GM12878 (cell line): ENCODE measurements around the gene MAD2L1BP. TPM values are rescaled to one million over a fixed set of nuclear protein-coding genes. Genes with fewer than 3 reads are reported as not detected.

Source experiments
- ATAC-seq: fragments of 200-7000 bp; cut with Tn5 transposase; 3 replicates; pipeline ENCODE4 v1.9.1; 2020; ENCODE audit warnings: mild to moderate bottlenecking, moderate library complexity
- BruUV-seq: library from RNA; stranded (reverse); fragments of 400-500 nt; replicated peaks from 2 replicates; lab custom pipeline; 2021; lab: Mats Ljungman, UMichigan
- CTCF ChIA-PET: fragments of 300-600 bp; sonication (Branson Sonifier 250); formaldehyde crosslinking; extraction: SDS; loops from one replicate; lab custom pipeline; 2021; ENCODE audit warnings: inconsistent platforms; lab: Yijun Ruan, JAX
- POLR2A ChIA-PET: fragments of 350-600 bp; formaldehyde crosslinking; extraction: SDS; loops from one replicate; lab custom pipeline; 2021; ENCODE audit warnings: inconsistent platforms; lab: Charles Lee
- RAD21 ChIA-PET: fragments of 300-600 bp; sonication (Branson Sonifier 250); formaldehyde crosslinking; loops from one replicate; lab custom pipeline; 2023; ENCODE audit warnings: antibody characterized with exemption; ENCODE audit not compliant: unreplicated experiment; lab: Charles Lee
- SMC1A ChIA-PET: fragments of 300-600 bp; sonication (Branson Sonifier 250); formaldehyde crosslinking; loops from one replicate; lab custom pipeline; 2023; ENCODE audit not compliant: unreplicated experiment, uncharacterized antibody; lab: Charles Lee
- DNase-seq: peaks from one replicate; pipeline ENCODE4 v3.0.0-alpha.2; 2011; ENCODE audit warnings: low read depth, low spot score
- FAIRE-seq: peaks from 3 replicates; lab custom pipeline; 2011; peaks lifted over from hg19 to GRCh38; lab: Jason Lieb, UNC
- H2AFZ ChIP-seq: 2 replicates; pipeline ENCODE4 v1.6.0; 2011; ENCODE audit warnings: low read depth, low read length, control low read depth; ENCODE audit not compliant: control insufficient read depth
- H3K27ac ChIP-seq: 2 replicates; pipeline ENCODE4 v1.5.1; 2011; ENCODE audit warnings: control low read depth; ENCODE audit not compliant: control insufficient read depth, insufficient read depth
- H3K27me3 ChIP-seq, 2 experiments: replicated peaks in 1 of 2; 2 replicates each; pipeline versions ENCODE4 v1.6.0 to v1.6.1; 2011; ENCODE audit warnings: low read length in 1 of 2; ENCODE audit not compliant: control insufficient read depth in 2 of 2, insufficient read depth in 2 of 2
- H3K36me3 ChIP-seq, 2 experiments: 2 replicates each; pipeline ENCODE4 v1.5.1; 2011; ENCODE audit warnings: low read length in 1 of 2; ENCODE audit not compliant: control insufficient read depth in 2 of 2, insufficient read depth in 2 of 2
- H3K4me1 ChIP-seq: 2 replicates; pipeline ENCODE4 v1.6.1; 2011; ENCODE audit warnings: mild to moderate bottlenecking, low read length, moderate library complexity, mixed read lengths; ENCODE audit not compliant: control insufficient read depth, insufficient read depth
- H3K4me2 ChIP-seq: 2 replicates; pipeline ENCODE4 v1.6.0; 2011; ENCODE audit warnings: control low read depth; ENCODE audit not compliant: control insufficient read depth, insufficient read depth
- H3K4me3 ChIP-seq: fragments of 200-600 bp; sonication (generic); 2 replicates; pipeline ENCODE4 v1.5.1; 2016
- H3K79me2 ChIP-seq: 2 replicates; pipeline ENCODE4 v1.6.0; 2011; ENCODE audit warnings: low read length; ENCODE audit not compliant: control insufficient read depth, insufficient read depth
- H3K9ac ChIP-seq: 2 replicates; pipeline ENCODE4 v1.8.0; 2011; ENCODE audit warnings: low read length, control low read depth, mixed read lengths; ENCODE audit not compliant: control insufficient read depth, insufficient read depth
- H3K9me3 ChIP-seq: replicated peaks from 3 replicates; pipeline ENCODE4 v1.5.1; 2011; ENCODE audit warnings: mild to moderate bottlenecking, low read length; ENCODE audit not compliant: control insufficient read depth, insufficient read depth
- H4K20me1 ChIP-seq: 2 replicates; pipeline ENCODE4 v1.6.0; 2011; ENCODE audit not compliant: control insufficient read depth, insufficient read depth
- ATF2 ChIP-seq: IDR thresholded peaks from 2 replicates; pipeline ENCODE4 v1.6.1; 2012; ENCODE audit warnings: low read length, inconsistent platforms
- IKZF1 ChIP-seq: fragments of 450-650 bp; conservative IDR thresholded peaks from 2 replicates; pipeline ENCODE4 v1.6.1; 2017; ENCODE audit warnings: antibody characterized with exemption, mild to moderate bottlenecking
- IKZF2 ChIP-seq, 2 experiments: fragments of 450-650 bp; IDR thresholded peaks; 2 replicates each; pipeline ENCODE4 v1.6.1; 2017; ENCODE audit warnings: mild to moderate bottlenecking in 2 of 2, moderate library complexity in 2 of 2
- KLF5 ChIP-seq: fragments of 450-650 bp; IDR thresholded peaks from 2 replicates; pipeline ENCODE4 v1.6.1; 2014; ENCODE audit warnings: mild to moderate bottlenecking; ENCODE audit not compliant: partially characterized antibody
- MEF2A ChIP-seq: IDR thresholded peaks from 2 replicates; pipeline ENCODE4 v1.6.1; 2011; ENCODE audit warnings: low read depth, mild to moderate bottlenecking, low read length, moderate library complexity; ENCODE audit not compliant: insufficient read depth
- POLR2A ChIP-seq: IDR thresholded peaks from 2 replicates; pipeline ENCODE4 v1.6.1; 2011; ENCODE audit warnings: low read depth, mild to moderate bottlenecking, low read length
- POLR2AphosphoS5 ChIP-seq: IDR thresholded peaks from 2 replicates; pipeline ENCODE4 v1.6.1; 2011; ENCODE audit warnings: mild to moderate bottlenecking, low read length, inconsistent platforms
- ZNF687 ChIP-seq: fragments of 450-650 bp; IDR thresholded peaks from 2 replicates; pipeline ENCODE4 v1.6.1; 2017; ENCODE audit warnings: mild to moderate bottlenecking, moderate library complexity
- WGBS: methylation state at CpG from one replicate; pipeline ENCODE4 v1.1.6; 2016; ENCODE audit warnings: low lambda C conversion rate; ENCODE audit not compliant: insufficient replicate concordance, insufficient coverage; ENCODE audit errors: missing lambda C conversion rate; 5-methylcytosine and 5-hydroxymethylcytosine counted together
- in situ Hi-C: fragments of 300-500 bp; cut with MboI; formaldehyde crosslinking; loops from 9 replicates; pipeline ENCODE4 v1.14.3; 2018; ENCODE audit warnings: mixed read lengths
- intact Hi-C: fragments of 100-400 bp; cut with micrococcal nuclease; formaldehyde crosslinking; loops from one replicate; pipeline ENCODE4 v1.14.2; 2022; ENCODE audit not compliant: unreplicated experiment
- polyA plus RNA-seq, 11 experiments: library from polyadenylated mRNA; depleted of rRNA in 4 of 11; unstranded in 6 of 11; stranded (reverse) in 5 of 11; fragments of >200 nt; fragmentation: Nextera tagmentation in 4 of 11; fragmentation: Illumina TruSeq in 1 of 11; extraction: Ambion mirVana in 4 of 11; extraction: Trizol in 1 of 11; gene quantifications; 1 replicate in 1 of 11; 2 replicates in 10 of 11; pipeline versions ENCODE4 v1.2.1 to v1.2.3, GENCODE V29; 2011 to 2016; ENCODE audit warnings: inconsistent platforms in 2 of 11, missing spikeins in 2 of 11, low read depth in 1 of 11
- total RNA-seq, 4 experiments: library from RNA; depleted of rRNA in 3 of 4; stranded (reverse); fragments of >200 nt in 3 of 4; fragmentation: Illumina TruSeq in 1 of 4; extraction: Trizol in 1 of 4; gene quantifications; 2 replicates each; pipeline versions ENCODE4 v1.2.1 to v1.2.3, GENCODE V29; 2013 to 2021

Gene MAD2L1BP
- total and polyA plus RNA-seq, 10 of the 15 experiments (the other 5 are each of a cell fraction or from before 2014, with no cell fraction given), result 39.2 to 155 (median 60.3) TPM

- RAD21 ChIA-PET, result interaction anchor here (1.0 to 7.8 kb wide), 6 partner anchors 33 to 410 kb away, joined by 3 to 79 read pairs (median 4); partner anchors contain the start of gene VEGFA
- TF ChIP-seq POLR2A, result 0 out of 2 replicates have a peak, but pooled peaks have one; percentile 24
- TF ChIP-seq IKZF2 (IDR thresholded peaks at IDR 0.05), result peak in 1 of 2 experiments; percentile 17; a peak in 1 of 4 replicates
- 0 out of 2 replicates have a peak, but pooled peaks have one; percentile 7 for TF ChIP-seq POLR2AphosphoS5
- TF ChIP-seq MEF2A, result no peak
- TF ChIP-seq, all 136 proteins: peak for 3
- 85% methylated on average over 6 of the region's 6 CpGs for WGBS
- Histone ChIP-seq H3K36me3 (peaks cover 11 to 31% of the 10 kb centered on the region in 2 experiments), H3K4me1 (peaks cover 34% of the 10 kb centered on the region), H3K79me2 (no peaks in the 10 kb centered on the region), H3K27ac (no peak overlapping the region; the same call in none of the 2 replicates), H3K4me3 (no peak overlapping the region), H3K9me3 (no peaks in the 10 kb centered on the region), H4K20me1 (no peaks in the 10 kb centered on the region), H3K4me2 (no peak overlapping the region), H2AFZ (no peak overlapping the region), H3K9ac (no peak overlapping the region), H3K27me3 (no peaks in the 10 kb centered on the region)
- no peak for DNase-seq
- CTCF ChIA-PET, result interaction anchor here (0.6 to 7.6 kb wide), 19 partner anchors 9 to 409 kb away, joined by 3 to 50 read pairs (median 4); partner anchors contain the start of genes VEGFA and XPO5
- no TSS peak for BruUV-seq
- no peak for FAIRE-seq
- SMC1A ChIA-PET, result interaction anchor here (0.5 to 1.4 kb wide), 6 partner anchors 24 to 73 kb away, joined by 3 to 5 read pairs (median 3); no protein-coding TSS in a partner anchor
- intact Hi-C loops, result loop anchor here (5.0 kb wide), 1 partner anchor 332 kb away; no protein-coding TSS in a partner anchor
- in situ Hi-C loops, result loop anchor here (5.0 kb wide), 1 partner anchor 407 kb away; no protein-coding TSS in a partner anchor
- no peak for ATAC-seq
- POLR2A ChIA-PET, result interaction anchor here (0.7 to 1.5 kb wide), 3 partner anchors 18 to 147 kb away, joined by 3 read pairs; partner anchors contain the start of gene MRPS18A
Measured at GRCh38 chr6:43669922-43670622, 34.4 kb downstream of the MAD2L1BP start.

- Histone ChIP-seq H4K20me1 (no peaks in the 10 kb centered on the region), H3K79me2 (no peaks in the 10 kb centered on the region), H3K27ac (no peak overlapping the region), H3K4me1 (peaks cover 34% of the 10 kb centered on the region), H3K36me3 (peaks cover 12 to 36% of the 10 kb centered on the region in 2 experiments), H3K9me3 (no peaks in the 10 kb centered on the region), H3K4me2 (no peak overlapping the region), H3K27me3 (no peaks in the 10 kb centered on the region), H3K4me3 (no peak overlapping the region), H3K9ac (no peak overlapping the region), H2AFZ (no peak overlapping the region)
- ChIA-PET RAD21 (interaction anchor here (1.0 to 7.8 kb wide), 3 partner anchors 100 to 410 kb away, joined by 3 to 79 read pairs (median 5); partner anchors contain the start of gene VEGFA), POLR2A (interaction anchor here (0.5 to 1.5 kb wide), 3 partner anchors 23 to 146 kb away, joined by 3 to 5 read pairs (median 3); no protein-coding TSS in a partner anchor), CTCF (interaction anchor here (1.0 to 7.6 kb wide), 11 partner anchors 8 to 408 kb away, joined by 3 to 50 read pairs (median 3); partner anchors contain the start of gene VEGFA), SMC1A (interaction anchor here (1.3 to 1.4 kb wide), 3 partner anchors 24 to 54 kb away, joined by 3 to 5 read pairs (median 3); no protein-coding TSS in a partner anchor)
- BruUV-seq, result no TSS peak
- 98% methylated on average over 6 of the region's 6 CpGs for WGBS
- FAIRE-seq, result no peak
- intact Hi-C loops, result no loop called here
- in situ Hi-C loops, result no loop called here
- ATAC-seq, result no peak
- DNase-seq, result no peak
- TF ChIP-seq ATF2 (no peak), POLR2A (peak; percentile 16), IKZF1 (no peak), KLF5 (no peak), POLR2AphosphoS5 (0 out of 2 replicates have a peak, but pooled peaks have one; percentile 9), ZNF687 (no peak)
Measured at GRCh38 chr6:43670623-43670986, 35.0 kb downstream of the MAD2L1BP start.
